ENCODE results near the gene BBS9. TPM values are rescaled to one million over a fixed set of nuclear protein-coding genes. Genes with fewer than 3 reads are reported as not detected.
"Not testable (repeated sequence)": the region's sequence is repeated elsewhere in the genome, so short reads cannot be mapped to it uniquely, and the experiment has no call there.

BBS9 gene
- 10 to 100 TPM; 10.8 to 13.5 TPM for total RNA-seq

DNA sequence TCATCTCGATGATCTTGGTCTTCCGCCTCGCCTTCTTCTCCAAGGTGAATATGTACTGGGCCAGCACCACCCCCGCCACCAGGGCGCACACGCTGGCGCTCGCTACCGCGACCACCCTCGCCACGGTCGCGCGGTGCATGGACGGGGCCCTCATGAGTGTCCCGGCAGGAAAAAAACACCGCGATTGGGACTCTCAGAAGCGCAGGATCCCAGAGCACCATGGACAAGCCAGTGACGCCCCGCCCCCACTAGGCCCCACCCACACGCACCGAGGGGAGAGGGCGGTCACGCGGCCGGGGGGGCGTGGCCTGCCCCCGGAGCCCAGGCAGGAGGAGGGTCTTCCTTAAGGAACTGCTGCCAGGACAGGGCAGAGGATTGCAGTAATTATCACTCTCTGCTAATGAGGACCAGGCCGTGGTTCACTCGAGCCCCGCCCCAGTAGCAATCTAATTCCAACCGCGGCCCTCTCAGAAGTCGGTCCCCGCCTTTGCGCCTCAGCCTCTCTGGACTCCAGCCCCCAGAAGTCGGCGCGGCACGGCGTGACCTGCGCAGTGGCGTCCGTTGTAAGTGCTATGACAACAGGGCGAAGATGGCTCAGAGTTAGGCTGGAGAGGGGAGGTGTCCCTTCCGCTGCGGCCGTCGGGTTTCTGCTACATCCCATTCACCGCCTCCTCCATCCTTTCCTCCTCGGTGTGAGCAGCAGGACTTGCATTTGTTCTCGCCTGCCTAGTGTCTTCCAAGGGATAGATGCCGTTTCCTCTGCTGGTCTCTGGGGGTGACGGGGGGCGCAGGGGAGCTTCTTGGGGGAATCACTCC, at the start of gene BBS9:
Gene BBS9 (plus strand): TSS at position 575 of the 816 bp plus-strand sequence. CDS start 16,689 bp downstream, outside the sequence.
- no peaks in the 10 kb centered on the region for H3K27me3 Mint-ChIP-seq (ENCODE audit: low read depth)
- peaks cover 0 to 1% of the 10 kb centered on the region in 2 donors for H3K9me3 Mint-ChIP-seq
- peak within 1 kb of the TSS; percentile 94 for H3K27ac Mint-ChIP-seq
- peak; percentile 90 to 93 for DNase-seq
- H3K36me3 Mint-ChIP-seq (ENCODE audit: insufficient read depth in 2 of 2) = no peaks in the 10 kb centered on the region
- ATAC-seq (replicated peaks in 1 of 2) = peak; percentile 99
- peaks cover 17% of the 10 kb centered on the region for H3K4me1 Mint-ChIP-seq (ENCODE audit: low read depth)
- H3K4me3 Mint-ChIP-seq = peak within 1 kb of the TSS; percentile 96 to 99

DNA sequence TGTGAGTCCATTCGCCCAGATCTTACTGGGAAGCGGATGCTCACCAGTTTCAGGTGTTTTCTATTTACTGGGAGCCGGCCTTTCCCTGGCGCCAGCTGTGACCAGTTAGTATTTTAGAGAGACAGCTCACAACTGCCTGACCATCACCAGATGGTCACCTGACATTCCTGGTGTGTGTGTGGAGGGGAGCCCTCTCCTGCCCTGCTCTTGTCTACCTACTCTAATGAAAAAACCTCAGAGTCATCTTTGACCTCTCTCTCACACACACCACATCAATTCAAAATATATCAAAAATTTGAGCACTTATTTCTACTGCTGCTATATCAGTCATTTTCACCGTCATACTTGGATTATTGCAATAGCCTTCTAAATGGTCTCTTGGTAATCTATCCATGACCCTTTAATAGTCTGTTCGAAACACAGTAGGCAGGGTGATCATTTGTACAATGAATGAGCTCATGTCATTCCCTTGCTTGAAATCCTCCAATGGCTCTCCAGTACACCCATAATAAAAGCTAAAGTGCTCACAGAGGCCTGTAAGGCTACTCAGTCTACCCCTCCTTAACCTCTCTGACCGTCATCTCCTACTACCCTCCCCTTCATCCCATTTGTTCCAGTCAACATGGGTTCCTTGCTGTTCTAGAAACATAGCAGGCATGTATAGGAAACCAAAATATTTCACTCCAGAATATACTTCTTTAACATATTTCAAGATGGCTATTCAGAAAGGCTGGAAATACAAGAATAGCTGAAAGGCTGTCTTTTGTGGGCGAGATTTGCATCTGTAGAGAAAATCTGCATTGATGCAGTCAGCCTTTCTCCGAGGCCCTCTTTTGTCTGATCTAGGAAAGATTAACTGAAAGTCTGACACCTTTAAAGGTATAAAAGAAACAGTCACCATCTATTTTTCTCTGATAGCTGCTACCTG, 49.3 kb upstream of the BBS9 start:
- DNase-seq (no peak), ATAC-seq (replicated peaks in 1 of 2) (no peak)
- Mint-ChIP-seq H3K27ac (no peak overlapping the region), H3K4me3 (no peak overlapping the region), H3K9me3 (no peaks in the 10 kb centered on the region), H3K36me3 (ENCODE audit: insufficient read depth in 2 of 2) (no peaks in the 10 kb centered on the region), H3K4me1 (ENCODE audit: low read depth) (peaks cover 9% of the 10 kb centered on the region), H3K27me3 (ENCODE audit: low read depth) (peaks cover 11% of the 10 kb centered on the region)

DNA sequence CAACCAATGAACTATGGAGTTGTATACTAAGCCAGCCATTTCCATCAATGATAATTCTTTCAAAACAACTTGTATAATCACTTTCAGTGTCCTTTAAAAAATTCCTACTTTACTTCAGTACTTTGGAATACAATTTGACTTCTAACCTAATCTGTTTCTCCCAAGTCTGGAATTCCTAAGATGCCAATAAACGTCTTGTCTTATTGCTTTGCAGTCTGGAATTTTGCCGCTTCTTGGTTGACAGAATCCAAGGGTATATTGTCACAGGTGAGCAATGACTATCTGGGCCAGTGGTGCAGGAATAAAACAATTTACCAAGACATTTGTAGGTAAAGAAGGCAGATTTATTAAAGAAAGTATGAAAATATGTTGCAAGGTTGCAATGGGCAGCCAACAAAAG, 42.0 kb upstream of the BBS9 start:
- Mint-ChIP-seq H3K4me1 (ENCODE audit: low read depth) (no peaks in the 10 kb centered on the region), H3K27ac (no peak overlapping the region), H3K36me3 (ENCODE audit: insufficient read depth in 2 of 2) (no peaks in the 10 kb centered on the region), H3K27me3 (ENCODE audit: low read depth) (no peaks in the 10 kb centered on the region), H3K9me3 (no peaks in the 10 kb centered on the region), H3K4me3 (no peak overlapping the region)
- DNase-seq (no peak), ATAC-seq (replicated peaks in 1 of 2) (no peak)

DNA sequence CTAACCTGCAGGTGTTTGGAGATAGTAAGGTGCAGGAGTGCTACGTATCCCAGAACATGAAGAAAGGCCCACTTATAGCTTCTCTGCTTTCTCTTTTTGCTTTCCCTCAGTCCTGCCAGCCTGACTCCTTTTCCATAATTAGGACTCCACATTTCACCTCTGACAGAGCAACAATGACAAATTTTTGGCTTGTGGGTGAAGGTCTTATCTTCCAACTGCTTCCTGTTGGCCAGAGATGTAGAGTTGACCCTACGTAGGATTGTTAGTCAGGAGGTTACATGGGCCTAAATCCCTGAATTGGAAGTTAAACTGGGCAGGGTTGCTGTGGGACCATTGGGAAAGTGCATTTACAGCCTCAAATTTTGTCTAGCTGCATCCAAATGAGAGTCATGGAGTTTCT, 41.5 kb upstream of the BBS9 start:
- H3K27me3 Mint-ChIP-seq (ENCODE audit: low read depth) = no peaks in the 10 kb centered on the region
- H3K9me3 Mint-ChIP-seq = no peaks in the 10 kb centered on the region
- no peaks in the 10 kb centered on the region for H3K4me1 Mint-ChIP-seq (ENCODE audit: low read depth)
- no peak overlapping the region for H3K4me3 Mint-ChIP-seq
- DNase-seq (no peak), ATAC-seq (replicated peaks in 1 of 2) (no peak)
- peaks cover 0 to 2% of the 10 kb centered on the region in 2 donors for H3K36me3 Mint-ChIP-seq (ENCODE audit: insufficient read depth in 2 of 2)
- no peak overlapping the region for H3K27ac Mint-ChIP-seq

DNA sequence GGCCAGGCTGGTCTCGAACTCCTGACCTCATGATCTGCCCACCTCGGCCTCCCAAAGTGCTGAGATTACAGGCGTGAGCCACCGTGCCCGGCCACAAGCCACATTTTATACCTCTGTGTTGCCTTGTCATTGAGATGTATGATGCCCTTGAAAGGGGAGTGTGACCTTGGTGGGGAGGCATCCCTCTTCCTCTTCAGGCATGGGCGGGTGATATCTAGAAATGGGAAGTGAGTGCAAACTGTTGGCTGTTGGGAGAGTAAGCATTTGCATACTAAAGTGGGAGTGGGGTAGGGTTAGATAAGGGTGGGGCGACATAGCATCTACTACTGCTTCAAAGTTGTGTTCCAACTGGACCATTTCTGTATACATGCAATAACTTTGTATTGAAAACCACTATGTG, 40.2 kb upstream of the BBS9 start:
- Mint-ChIP-seq H3K27me3 (ENCODE audit: low read depth) (no peaks in the 10 kb centered on the region), H3K4me3 (no peak overlapping the region), H3K27ac (no peak overlapping the region), H3K4me1 (ENCODE audit: low read depth) (no peaks in the 10 kb centered on the region), H3K9me3 (no peaks in the 10 kb centered on the region), H3K36me3 (ENCODE audit: insufficient read depth in 2 of 2) (peaks cover 0 to 3% of the 10 kb centered on the region in 2 donors)
- ATAC-seq (replicated peaks in 1 of 2) (no peak), DNase-seq (no peak)

DNA sequence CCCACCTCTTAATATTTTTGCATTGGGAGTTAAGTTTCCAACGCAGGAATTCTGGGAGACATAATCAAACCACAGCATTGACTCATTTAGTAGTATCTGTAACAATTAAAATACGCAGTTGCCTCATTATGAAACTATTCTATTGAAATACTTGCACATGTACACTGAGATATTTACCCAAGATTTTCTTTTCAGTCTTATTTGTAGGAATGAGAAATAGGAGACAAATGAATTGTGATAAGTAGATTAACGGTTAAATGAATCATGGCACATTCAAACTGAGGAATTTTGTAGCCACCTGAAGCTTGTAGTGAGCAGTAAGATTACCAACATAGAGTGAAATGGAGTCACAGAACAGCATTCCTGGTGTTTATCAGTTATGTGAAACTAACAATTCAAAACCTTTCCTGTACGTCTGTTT, 38.2 kb upstream of the BBS9 start:
- no peaks in the 10 kb centered on the region for H3K27me3 Mint-ChIP-seq (ENCODE audit: low read depth)
- H3K4me1 Mint-ChIP-seq (ENCODE audit: low read depth) = no peaks in the 10 kb centered on the region
- peaks cover under 1 to 9% of the 10 kb centered on the region in 2 donors for H3K36me3 Mint-ChIP-seq (ENCODE audit: insufficient read depth in 2 of 2)
- ATAC-seq (replicated peaks in 1 of 2) (no peak), DNase-seq (no peak)
- H3K9me3 Mint-ChIP-seq = no peaks in the 10 kb centered on the region
- no peak overlapping the region for H3K27ac Mint-ChIP-seq
- H3K4me3 Mint-ChIP-seq = no peak overlapping the region

DNA sequence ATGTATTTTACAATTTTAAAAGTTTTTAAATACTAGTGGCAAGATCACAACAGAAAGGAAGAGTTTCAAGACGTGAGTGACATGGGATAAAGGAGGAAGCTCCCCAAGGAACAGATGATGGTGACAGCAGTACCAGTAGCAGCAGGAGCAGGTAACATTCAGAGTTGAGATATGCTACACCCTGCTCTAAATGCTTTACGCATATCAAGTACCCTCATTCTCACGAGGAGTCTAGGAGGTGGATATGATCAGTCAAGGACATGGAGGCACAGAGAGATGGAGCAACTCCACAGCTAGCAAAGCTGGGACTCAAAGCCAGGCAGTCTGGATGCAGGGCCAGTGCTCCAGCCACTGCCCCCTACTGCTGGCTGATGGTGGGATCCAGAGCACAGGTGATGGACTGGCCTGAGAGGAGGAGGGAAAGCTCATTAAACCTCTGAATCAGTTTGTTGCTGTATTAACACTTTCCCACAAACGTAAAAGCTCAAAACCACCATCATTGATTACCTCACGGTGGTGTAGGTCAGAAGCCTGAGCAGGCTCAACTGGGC, 37.6 kb upstream of the BBS9 start:
- peaks cover 1 to 10% of the 10 kb centered on the region in 2 donors for H3K36me3 Mint-ChIP-seq (ENCODE audit: insufficient read depth in 2 of 2)
- DNase-seq = no peak
- no peaks in the 10 kb centered on the region for H3K4me1 Mint-ChIP-seq (ENCODE audit: low read depth)
- H3K9me3 Mint-ChIP-seq = no peaks in the 10 kb centered on the region
- no peak for ATAC-seq (replicated peaks in 1 of 2)
- H3K27me3 Mint-ChIP-seq (ENCODE audit: low read depth) = no peaks in the 10 kb centered on the region
- no peak overlapping the region for H3K4me3 Mint-ChIP-seq
- no peak overlapping the region for H3K27ac Mint-ChIP-seq

DNA sequence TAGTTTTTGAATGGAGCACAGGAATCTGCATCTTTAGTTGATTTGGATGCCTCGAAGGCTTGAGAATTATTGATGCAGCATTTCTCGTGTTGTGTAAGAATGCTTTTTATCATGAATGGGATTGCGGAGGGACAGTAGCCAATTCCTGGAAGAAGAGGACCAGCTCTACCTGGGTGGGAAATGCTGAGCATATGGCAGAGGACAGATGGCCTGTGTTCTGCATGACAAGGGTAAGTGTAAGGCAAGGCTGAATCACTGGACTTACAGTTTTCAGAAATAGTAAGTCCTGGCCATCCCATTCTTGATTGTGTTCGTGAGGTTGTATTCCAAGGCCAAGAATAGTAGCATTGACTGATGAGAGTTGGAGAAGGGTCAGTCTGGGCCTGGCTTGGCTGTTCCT, 36.1 kb upstream of the BBS9 start:
- Mint-ChIP-seq H3K9me3 (no peaks in the 10 kb centered on the region), H3K27ac (no peak overlapping the region), H3K27me3 (ENCODE audit: low read depth) (no peaks in the 10 kb centered on the region), H3K4me3 (no peak overlapping the region), H3K36me3 (ENCODE audit: insufficient read depth in 2 of 2) (peaks cover 5 to 12% of the 10 kb centered on the region in 2 donors), H3K4me1 (ENCODE audit: low read depth) (no peaks in the 10 kb centered on the region)
- ATAC-seq (replicated peaks in 1 of 2) (no peak), DNase-seq (no peak)

DNA sequence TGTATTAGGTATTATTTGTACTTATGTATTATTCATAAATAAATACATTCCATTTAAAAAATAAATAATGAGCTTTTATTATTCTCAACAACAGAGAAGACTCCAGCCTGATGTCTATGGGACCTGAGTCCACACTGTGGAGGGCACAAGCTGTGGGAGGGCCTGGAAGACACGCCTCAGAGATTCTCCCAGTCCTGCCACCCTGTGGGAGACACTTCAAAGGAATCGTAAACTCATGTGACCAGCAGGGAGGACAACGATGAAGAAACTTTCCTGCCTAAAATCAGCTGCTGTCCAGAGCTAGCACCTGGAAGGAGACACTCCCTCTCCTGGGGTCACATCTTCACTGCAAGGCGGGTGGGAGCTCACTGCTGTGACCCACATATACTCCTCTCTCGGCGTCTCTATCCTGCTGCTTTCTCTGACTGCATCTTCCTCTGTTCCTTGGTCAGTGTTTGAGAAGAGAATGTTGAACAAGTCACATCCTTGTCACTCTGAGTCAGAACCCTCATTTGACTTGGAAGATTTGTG, 34.6 kb upstream of the BBS9 start:
- not testable (repeated sequence) for H3K4me1 Mint-ChIP-seq (ENCODE audit: low read depth); H3K9me3 Mint-ChIP-seq; H3K27me3 Mint-ChIP-seq (ENCODE audit: low read depth); ATAC-seq (replicated peaks in 1 of 2); H3K27ac Mint-ChIP-seq; DNase-seq; H3K4me3 Mint-ChIP-seq
- peaks cover 7 to 14% of the 10 kb centered on the region in 2 donors for H3K36me3 Mint-ChIP-seq (ENCODE audit: insufficient read depth in 2 of 2)

DNA sequence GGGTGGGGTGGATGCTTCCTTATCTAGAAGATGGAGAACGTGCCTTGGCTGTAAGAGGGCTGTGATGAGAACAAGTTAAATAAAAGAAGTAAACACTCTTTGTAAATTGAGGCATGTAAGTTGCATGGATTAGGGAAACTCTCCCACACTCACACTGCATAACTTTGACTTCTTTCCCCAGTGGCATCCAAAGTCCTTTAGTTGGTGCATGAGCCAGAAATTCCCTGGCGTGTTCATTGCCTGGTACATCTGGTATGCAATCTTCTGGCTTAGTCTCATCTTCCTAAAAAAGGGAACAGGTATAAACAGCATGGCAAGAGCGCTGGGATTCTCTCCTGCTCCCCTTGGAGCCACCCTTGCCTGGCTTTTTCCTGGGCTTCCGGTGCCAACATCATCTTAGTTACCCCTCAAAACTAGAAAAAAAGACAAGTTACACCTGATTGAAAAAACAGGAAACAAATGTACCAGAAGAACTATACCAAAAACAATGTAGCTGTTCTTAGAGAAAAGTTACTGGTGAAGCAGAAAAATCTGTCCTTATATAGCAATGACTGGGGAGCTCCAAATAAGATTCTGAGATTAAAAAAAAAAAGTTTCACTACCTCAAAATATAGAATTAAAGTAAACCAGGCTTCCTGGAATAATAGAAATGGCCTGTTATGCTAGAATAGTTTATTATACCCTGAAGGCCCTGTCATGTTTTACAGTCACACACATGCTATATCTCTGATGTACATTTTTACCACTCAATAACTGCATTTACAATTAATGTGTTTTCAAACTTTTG, 30.0 kb upstream of the BBS9 start:
- no peaks in the 10 kb centered on the region for H3K9me3 Mint-ChIP-seq
- no peaks in the 10 kb centered on the region for H3K27me3 Mint-ChIP-seq (ENCODE audit: low read depth)
- H3K27ac Mint-ChIP-seq = peak overlapping the region; percentile 42
- H3K4me1 Mint-ChIP-seq (ENCODE audit: low read depth) = peaks cover 4% of the 10 kb centered on the region
- ATAC-seq (replicated peaks in 1 of 2) (no peak), DNase-seq (no peak)
- peaks cover 7 to 24% of the 10 kb centered on the region in 2 donors for H3K36me3 Mint-ChIP-seq (ENCODE audit: insufficient read depth in 2 of 2)
- no peak overlapping the region for H3K4me3 Mint-ChIP-seq

DNA sequence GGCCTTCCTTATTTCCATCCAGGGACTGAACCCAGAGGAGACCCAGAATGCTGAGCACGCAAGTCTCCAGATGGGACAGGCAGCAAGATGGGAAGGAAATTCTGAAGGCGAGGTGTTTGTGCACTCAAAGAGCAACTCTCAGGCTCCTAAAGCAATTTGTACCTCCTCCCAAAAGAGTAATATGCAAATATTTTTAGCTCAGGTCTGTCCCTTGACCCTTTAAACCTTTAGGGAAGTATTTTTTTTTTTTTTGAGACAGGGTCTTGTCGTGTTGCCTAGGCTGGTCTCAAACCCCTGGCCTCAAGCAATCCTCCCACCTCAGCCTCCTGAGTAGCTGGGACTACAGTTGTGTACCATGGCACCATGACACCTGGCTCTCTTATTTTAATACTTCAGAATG, 28.6 kb upstream of the BBS9 start:
- no peak for ATAC-seq (replicated peaks in 1 of 2)
- H3K4me1 Mint-ChIP-seq (ENCODE audit: low read depth) = peaks cover 6% of the 10 kb centered on the region
- H3K36me3 Mint-ChIP-seq (ENCODE audit: insufficient read depth in 2 of 2) = peaks cover 7 to 19% of the 10 kb centered on the region in 2 donors
- no peak overlapping the region for H3K27ac Mint-ChIP-seq
- no peak overlapping the region for H3K4me3 Mint-ChIP-seq
- H3K27me3 Mint-ChIP-seq (ENCODE audit: low read depth) = no peaks in the 10 kb centered on the region
- no peaks in the 10 kb centered on the region for H3K9me3 Mint-ChIP-seq
- DNase-seq = no peak

DNA sequence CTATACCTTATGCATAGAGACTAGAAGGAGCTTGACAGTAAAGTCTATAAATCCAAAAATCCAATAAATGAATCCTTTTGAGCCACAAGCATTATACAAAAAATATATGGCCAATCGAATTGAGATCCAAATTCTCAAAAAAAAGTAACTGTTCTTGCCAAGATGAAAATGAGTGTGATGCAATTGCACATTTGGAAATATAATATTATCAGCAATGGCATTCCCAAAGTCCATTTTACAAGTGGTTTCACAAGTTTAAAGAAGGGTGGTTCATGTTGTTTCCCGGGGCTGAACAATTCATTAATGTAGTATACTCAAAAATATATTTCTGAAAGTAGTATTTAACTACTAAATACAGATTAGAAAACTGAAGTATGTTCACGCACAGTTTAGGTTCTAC, 27.5 kb upstream of the BBS9 start:
- no peak for DNase-seq
- Mint-ChIP-seq H3K36me3 (ENCODE audit: insufficient read depth in 2 of 2) (peaks cover 5 to 16% of the 10 kb centered on the region in 2 donors), H3K4me1 (ENCODE audit: low read depth) (peaks cover 17% of the 10 kb centered on the region), H3K27me3 (ENCODE audit: low read depth) (no peaks in the 10 kb centered on the region), H3K9me3 (no peaks in the 10 kb centered on the region), H3K27ac (no peak overlapping the region), H3K4me3 (no peak overlapping the region)
- ATAC-seq (replicated peaks in 1 of 2) = no peak

Data from activated T-cell treated with anti-CD3 and anti-CD28 coated beads, Interleukin-2, amount 50 U/mL, for 72 hours (primary cell).